AG04449 (cell line): Measurements from ENCODE around the gene EIF4G2.

Source experiments
- CTCF ChIA-PET: fragments of 350-600 bp; formaldehyde crosslinking; extraction: SDS; loops from one replicate; lab custom pipeline; 2021; ENCODE audit warnings: antibody characterized with exemption; lab: Yijun Ruan, JAX
- POLR2A ChIA-PET: fragments of 400-600, 350-600 bp; formaldehyde crosslinking; extraction: SDS; loops from one replicate; lab custom pipeline; 2020; ENCODE audit warnings: antibody characterized with exemption, inconsistent platforms; lab: Yijun Ruan, JAX
- DNase-seq: peaks from one replicate; pipeline ENCODE4 v3.0.0-alpha.2; 2010; ENCODE audit warnings: low read depth, low spot score
- H3K4me3 ChIP-seq: 2 replicates; pipeline ENCODE4 v1.5.1; 2011; ENCODE audit warnings: low read depth, mild to moderate bottlenecking, control low read depth, low read length
- CTCF ChIP-seq: IDR thresholded peaks from one replicate; pipeline ENCODE4 v1.5.1; 2011; ENCODE audit warnings: mild to moderate bottlenecking, moderate library complexity, low read length, control low read depth, inconsistent platforms; ENCODE audit not compliant: insufficient read depth; ENCODE audit errors: missing control alignments

Gene EIF4G2

GRCh38 chr11:10818594-10818993 is 9.9 kb upstream of the EIF4G2 start:
- peak; percentile 87 for DNase-seq
- ChIA-PET CTCF (interaction anchor here (0.7 to 1.3 kb wide), 2 partner anchors 26 to 30 kb away, joined by 3 read pairs; no protein-coding TSS in a partner anchor), POLR2A (interaction anchor here (1.0 to 3.0 kb wide), 5 partner anchors 9 to 81 kb away, joined by 3 to 58 read pairs (median 6); partner anchors contain the start of genes EIF4G2 and ZBED5)
- no peak for TF ChIP-seq CTCF
- H3K4me3 ChIP-seq = no peak overlapping the region

GRCh38 chr11:10813945-10814344 is 5.2 kb upstream of the EIF4G2 start:
- no peak for TF ChIP-seq CTCF
- CTCF ChIA-PET = no interaction called here
- H3K4me3 ChIP-seq = no peak overlapping the region
- POLR2A ChIA-PET = no interaction called here
- no peak for DNase-seq

GRCh38 chr11:10809373-10810160 is 841 bp upstream of the EIF4G2 start:
- POLR2A ChIA-PET = interaction anchor here (0.6 to 3.9 kb wide), 42 partner anchors 8 to 1475 kb away, joined by 3 to 116 read pairs (median 6); partner anchors contain the start of genes CTR9, USP47 and ZBED5
- CTCF ChIA-PET = interaction anchor here (0.6 to 2.3 kb wide), 11 partner anchors 8 to 1430 kb away, joined by 3 to 8 read pairs (median 3); no protein-coding TSS in a partner anchor

GRCh38 chr11:10808235-10808552 is 532 bp downstream of the EIF4G2 start:
- peak overlapping the region; percentile 90 for H3K4me3 ChIP-seq
- DNase-seq = no peak
- no peak for TF ChIP-seq CTCF
- POLR2A ChIA-PET = interaction anchor here (0.8 to 3.9 kb wide), 33 partner anchors 9 to 1481 kb away, joined by 3 to 116 read pairs (median 9); partner anchors contain the start of genes USP47 and ZBED5
- CTCF ChIA-PET = interaction anchor here (0.8 to 2.3 kb wide), 5 partner anchors 15 to 228 kb away, joined by 3 to 8 read pairs (median 3); partner anchors contain the start of gene ZBED5

More at GRCh38 chr11:10809373-10810160, 841 bp upstream of the EIF4G2 start:
- TF ChIP-seq CTCF = no peak
- no peak for DNase-seq
- peak overlapping the region; percentile 67 for H3K4me3 ChIP-seq

GRCh38 chr11:10807493-10808234 is 1.1 kb downstream of the EIF4G2 start:
- ChIA-PET CTCF (interaction anchor here (0.8 to 1.2 kb wide), 4 partner anchors 17 to 228 kb away, joined by 3 read pairs; partner anchors contain the start of gene ZBED5), POLR2A (interaction anchor here (0.6 to 3.9 kb wide), 15 partner anchors 9 to 1482 kb away, joined by 3 to 116 read pairs (median 20); partner anchors contain the start of gene ZBED5)
- no peak for TF ChIP-seq CTCF
- DNase-seq = no peak
- peak overlapping the region; percentile 90 for H3K4me3 ChIP-seq
